Left ventricle myocardium superior (tissue), 1 donor: ENCODE results near the gene OLFML1. TPM values are rescaled to one million over a fixed set of nuclear protein-coding genes. Genes with fewer than 3 reads are reported as not detected.
A peak's percentile ranks its signal among the peaks of the same experiment; 100 is the strongest.

Source experiments
- ATAC-seq: fragments of 200-7000 bp; cut with Tn5 transposase; one replicate; pipeline ENCODE4 v1.9.1; 2020; ENCODE audit warnings: mild to moderate bottlenecking, moderate library complexity
- DNase-seq: peaks from one replicate; pipeline ENCODE4 v3.0.0-alpha.2; 2020
- intact Hi-C: fragments of 100-400 bp; cut with micrococcal nuclease; formaldehyde crosslinking; loops from one replicate; pipeline ENCODE4 v1.11.0; 2022
- total RNA-seq: library from RNA; stranded (reverse); fragmentation: NEBNext Ultra II Directional; extraction: Animal tissue kit (Norgen Biotek cat#: 25700); gene quantifications from one replicate; pipeline ENCODE4 v1.2.1, GENCODE V29; 2021
- donor health status: DM: no; HTN: yes; CAD: no; lungs with severe emphysema.

Gene OLFML1
- total RNA-seq, 1 donor from 2014 or later = 5.7 TPM

DNA sequence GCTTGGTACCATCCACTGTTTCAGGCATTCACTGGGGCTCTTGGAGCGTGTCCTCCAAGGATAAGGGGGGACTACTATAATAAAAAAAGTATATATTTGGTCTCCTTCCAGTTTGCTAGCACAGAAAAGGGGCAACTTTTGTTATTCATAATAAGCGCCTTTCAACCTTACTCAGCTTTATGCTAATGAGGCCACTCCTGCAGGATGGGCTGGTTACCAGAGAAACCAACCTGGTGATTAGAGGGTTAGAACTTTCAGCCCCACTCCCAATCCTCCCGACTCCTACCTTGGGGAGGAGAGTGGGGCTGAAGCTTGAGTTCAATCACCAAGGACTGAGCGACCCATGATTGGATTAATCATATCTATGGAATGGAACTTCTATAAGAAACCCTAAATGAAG, 60.3 kb downstream of the OLFML1 start:
- DNase-seq = no peak
- intact Hi-C loops = no loop called here
- no peak for ATAC-seq

DNA sequence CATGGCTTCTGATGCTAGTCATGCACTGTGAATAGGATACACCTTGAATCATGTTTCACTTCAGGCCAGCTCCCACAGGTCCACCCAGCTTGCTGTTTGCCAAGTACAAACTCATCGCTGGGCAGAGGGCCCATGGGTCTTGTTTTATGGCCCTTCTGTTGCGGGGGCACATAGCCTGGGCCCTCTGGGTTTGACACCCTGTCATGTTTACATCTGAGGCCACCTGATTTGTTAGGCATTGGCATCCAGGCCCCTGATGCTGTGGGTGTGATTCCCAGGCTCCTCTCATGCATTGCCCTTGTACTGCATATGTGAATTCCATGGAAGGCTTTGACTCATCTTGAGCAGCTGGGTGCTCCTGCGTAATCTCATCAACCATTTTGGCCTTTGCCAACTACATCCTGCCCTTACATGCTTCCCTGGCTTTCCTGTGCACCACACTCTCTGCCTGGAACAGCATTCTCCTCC, 61.1 kb downstream of the OLFML1 start:
- DNase-seq (no peak), ATAC-seq (no peak)
- intact Hi-C loops = no loop called here

DNA sequence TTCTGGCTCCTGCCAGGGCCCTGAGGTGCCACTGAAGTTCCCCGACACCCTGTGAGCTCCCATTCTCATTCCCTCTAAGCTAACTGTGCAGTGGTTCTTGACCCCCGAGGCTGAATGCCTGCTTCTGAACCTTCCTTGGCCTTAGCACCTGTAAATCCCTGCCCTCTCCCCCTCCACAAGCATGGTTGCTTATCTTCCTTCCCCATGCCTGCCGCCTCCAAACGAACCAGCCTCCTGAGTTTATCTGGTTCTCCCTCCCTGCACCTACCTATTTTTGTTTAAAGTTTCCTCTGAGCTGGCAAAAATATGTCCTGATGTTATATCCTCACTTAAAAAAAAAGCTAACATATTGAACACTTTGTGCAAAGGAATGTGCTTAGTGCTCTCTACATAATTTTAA, 62.4 kb downstream of the OLFML1 start:
- ATAC-seq (no peak), DNase-seq (no peak)
- intact Hi-C loops = no loop called here

DNA sequence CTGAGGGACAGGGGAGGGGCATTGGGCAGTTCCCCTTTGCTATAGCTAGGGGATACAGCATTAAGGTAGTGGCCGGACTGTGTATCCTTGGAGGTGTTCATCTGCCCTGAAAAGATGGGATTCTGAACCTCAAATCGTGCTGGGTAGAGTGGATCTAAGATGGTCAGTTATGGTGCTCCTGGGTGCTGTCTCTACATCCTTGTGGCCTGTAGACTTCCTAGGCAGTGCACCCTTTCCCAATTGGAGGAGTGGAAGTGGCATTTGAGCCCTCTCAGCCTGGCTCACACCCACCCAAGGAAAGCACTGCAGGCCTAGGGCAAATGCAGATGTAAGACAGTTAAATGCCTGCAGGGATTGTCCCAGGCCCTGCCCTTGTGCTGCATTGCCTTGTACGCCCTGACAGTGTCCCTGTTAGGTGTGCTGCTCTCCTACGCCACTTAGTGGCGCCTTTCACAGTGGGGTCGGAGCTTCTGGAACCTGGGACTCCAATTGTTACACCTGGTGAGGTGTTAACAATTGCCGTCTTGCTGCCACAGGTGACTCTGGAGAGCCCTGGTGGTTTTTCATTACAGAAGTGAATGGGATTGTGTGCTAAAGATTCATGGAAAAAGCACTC, 63.5 kb downstream of the OLFML1 start:
- intact Hi-C loops = no loop called here
- ATAC-seq (peak; percentile 65), DNase-seq (no peak)

DNA sequence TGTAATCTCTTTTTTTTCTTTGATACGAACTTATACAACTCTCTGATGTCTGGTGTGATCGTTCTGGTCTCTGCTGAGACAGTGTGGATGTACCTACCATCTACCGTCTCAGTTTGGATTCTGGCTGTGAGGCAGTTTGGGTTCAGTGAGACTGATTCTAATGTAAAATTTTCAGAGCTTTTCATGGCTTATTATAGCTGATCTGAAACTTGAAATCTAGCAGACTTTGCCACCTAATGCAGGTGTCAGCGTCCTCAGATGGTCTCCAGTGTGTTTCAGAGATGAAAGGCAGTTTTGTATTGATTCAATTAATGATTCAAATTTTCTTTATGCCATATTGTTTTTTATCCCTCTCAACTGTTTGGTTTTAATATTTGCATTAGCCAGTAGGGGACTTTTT, 64.4 kb downstream of the OLFML1 start:
- DNase-seq (no peak), ATAC-seq (no peak)
- intact Hi-C loops = no loop called here

DNA sequence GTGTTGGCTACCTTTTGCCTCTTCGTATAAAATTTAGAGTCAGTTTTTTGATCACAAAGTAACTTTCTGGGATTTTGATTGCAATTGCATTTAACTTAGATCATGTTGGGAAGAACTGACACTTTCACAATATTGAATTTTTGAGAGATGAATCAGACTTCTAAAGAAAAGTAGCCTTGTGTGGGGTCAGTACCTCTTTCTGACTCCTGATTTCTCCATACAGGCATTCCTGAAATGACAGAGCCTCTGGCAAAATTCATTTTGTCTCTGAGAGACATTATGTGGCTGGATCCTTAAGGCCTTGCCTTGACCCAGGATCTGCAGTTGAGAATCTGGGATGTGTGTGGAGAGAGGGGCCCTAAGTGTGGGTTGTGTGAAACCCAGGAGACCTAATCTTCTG, 66.3 kb downstream of the OLFML1 start:
- intact Hi-C loops = no loop called here

DNA sequence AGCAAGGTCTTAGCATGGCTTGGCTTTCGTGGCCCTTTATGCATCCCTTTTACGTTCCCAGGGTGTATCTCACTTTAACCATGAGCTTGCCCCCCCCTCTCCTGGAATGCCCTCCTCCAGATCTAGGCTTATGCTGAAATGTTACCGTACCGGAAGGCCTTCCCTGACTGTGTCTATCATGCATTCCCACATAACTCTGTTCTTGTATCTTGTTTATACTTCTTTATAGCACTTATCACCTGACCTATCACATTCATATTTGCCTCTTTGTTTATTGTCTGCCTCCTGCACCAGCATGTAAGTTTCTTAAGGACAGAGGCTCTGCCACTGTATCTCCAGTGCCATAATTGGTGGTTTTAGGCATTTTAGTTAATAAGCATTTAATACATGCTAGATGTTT, 67.4 kb downstream of the OLFML1 start:
- DNase-seq (no peak), ATAC-seq (no peak)
- intact Hi-C loops = no loop called here

More for the DNA sequence above, 66.3 kb downstream of the OLFML1 start:
- DNase-seq = no peak
- no peak for ATAC-seq

DNA sequence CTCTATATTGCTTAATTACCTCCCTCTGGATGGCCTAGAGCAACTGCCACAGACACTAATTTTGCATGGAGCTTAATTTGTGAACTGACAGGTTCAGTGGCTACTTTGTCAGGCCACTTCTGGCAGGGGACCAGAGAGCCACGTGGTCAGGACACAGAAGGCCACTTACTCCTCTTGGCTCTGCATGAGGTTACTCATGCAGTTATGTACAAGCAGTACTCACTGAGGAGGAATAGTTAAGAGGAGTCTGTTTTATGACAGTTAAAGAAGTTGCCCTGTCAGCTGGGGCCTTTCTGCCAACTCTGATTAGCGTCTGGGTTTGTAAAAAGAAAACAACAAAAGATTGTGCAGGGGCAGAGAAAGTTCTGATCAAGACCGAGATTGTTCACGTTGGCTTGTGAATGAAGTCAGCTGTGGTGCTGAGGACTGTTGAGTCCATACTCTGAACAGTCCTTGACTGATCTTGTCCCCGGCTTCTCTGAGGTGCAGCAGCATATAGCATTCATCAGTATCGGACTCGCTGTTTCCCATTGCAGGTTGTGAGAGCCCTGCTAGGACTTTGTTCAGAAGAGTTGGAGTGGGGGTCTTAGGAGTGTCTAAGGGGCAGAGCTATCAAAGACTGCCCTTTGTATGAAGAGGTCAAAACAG, 69.9 kb downstream of the OLFML1 start:
- intact Hi-C loops = no loop called here
- DNase-seq = peak; percentile 88
- ATAC-seq = peak; percentile 96

DNA sequence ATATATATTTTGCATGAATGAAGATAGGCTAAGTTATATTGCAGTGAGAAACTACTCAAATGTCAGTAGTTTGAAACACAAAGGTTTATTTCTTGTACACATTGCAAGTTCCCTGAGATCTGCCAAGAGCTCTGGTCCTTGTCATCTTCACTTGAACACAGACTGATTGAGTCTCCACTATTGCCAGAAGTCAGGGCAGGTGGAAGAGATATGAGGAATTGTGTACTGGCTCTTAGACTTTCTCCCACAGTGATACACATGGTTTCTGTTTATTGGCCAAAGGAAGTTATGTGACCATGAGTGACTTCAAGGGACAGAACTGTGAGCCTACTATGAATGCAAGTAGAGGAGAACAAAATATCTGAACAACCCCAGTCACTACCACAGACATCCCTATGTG, 72.7 kb downstream of the OLFML1 start:
- peak; percentile 78 for ATAC-seq

DNA sequence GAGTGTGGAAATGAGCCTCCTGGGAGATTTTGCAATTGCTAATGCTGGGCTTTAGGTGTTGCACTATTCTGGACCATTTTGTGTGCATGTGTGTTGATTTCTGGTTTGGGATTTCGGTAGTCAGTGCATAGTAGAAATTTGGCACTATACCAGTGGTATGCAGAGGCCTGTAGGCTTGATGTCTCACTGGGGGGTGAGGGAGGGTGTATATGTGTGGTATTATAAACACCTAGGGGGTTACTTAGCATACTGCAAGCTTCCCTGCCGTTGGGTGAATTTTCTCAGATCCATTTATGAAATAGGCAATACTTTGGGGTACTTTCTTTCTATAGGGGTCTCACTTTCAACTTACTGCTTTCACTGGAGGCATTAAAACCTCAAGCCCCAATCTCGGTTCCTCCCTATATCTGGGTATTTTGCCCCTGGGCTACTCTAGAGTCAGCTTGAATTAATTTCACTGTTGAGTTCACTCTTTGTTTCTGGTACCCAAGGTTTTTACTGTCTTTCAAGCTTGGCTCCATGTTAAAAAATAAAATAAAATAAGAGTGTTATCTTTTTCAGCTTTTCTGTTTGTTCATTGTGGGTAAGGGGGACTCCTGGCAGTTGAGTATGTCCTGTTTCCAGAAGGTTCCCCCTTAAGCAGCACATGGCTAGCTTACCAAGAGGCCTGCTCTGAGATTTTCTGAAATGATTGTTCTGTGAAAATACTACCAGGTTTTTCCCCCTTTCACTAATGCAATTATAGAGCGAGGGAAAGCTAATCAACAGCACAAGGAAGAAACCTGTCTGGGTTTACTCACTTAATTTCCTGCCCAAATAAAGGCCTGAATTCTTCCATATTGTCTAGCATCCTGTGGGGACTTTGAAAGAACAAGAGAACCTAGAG, 74.3 kb downstream of the OLFML1 start:
- intact Hi-C loops = no loop called here

More for the DNA sequence above, 72.7 kb downstream of the OLFML1 start:
- no peak for DNase-seq
- intact Hi-C loops = no loop called here

More for the DNA sequence above, 74.3 kb downstream of the OLFML1 start:
- DNase-seq (no peak), ATAC-seq (no peak)

Other genes with a start within 250 kb of the OLFML1 start
- gene SYT9, start 233.6 kb upstream of the OLFML1 start, total RNA-seq = 0.15 TPM
- 19.9 TPM for gene PPFIBP2, start 28.5 kb downstream of the OLFML1 start, total RNA-seq
- gene CYB5R2, start 188.0 kb downstream of the OLFML1 start, total RNA-seq = 1.2 TPM
- gene OVCH2, start 221.0 kb downstream of the OLFML1 start, total RNA-seq = not detected